H9 (cell line): ENCODE measurements around the gene DISP3. TPM values are rescaled to one million over a fixed set of nuclear protein-coding genes. Genes with fewer than 3 reads are reported as not detected.

Source experiments
- DNase-seq: peaks from one replicate; pipeline ENCODE4 v3.0.0-alpha.2; 2017
- H2AFZ ChIP-seq: one replicate; pipeline ENCODE4 v1.6.1; 2013; ENCODE audit warnings: mild to moderate bottlenecking, low read length, control low read depth, moderate library complexity
- H2AK5ac ChIP-seq: 2 replicates; pipeline ENCODE4 v1.6.1; 2013; ENCODE audit warnings: low read length, control low read depth, mixed read lengths; ENCODE audit not compliant: insufficient read length
- H2BK120ac ChIP-seq: one replicate; pipeline ENCODE4 v1.6.1; 2013; ENCODE audit warnings: low read depth, mild to moderate bottlenecking, low read length, control low read depth, inconsistent platforms; ENCODE audit not compliant: poor library complexity, severe bottlenecking
- H2BK12ac ChIP-seq: 2 replicates; pipeline ENCODE4 v1.6.1; 2013; ENCODE audit warnings: low read length, control low read depth, mixed read lengths, low read depth; ENCODE audit not compliant: insufficient read length
- H2BK15ac ChIP-seq: 2 replicates; pipeline ENCODE4 v1.6.1; 2013; ENCODE audit warnings: low read depth, low read length, control low read depth
- H2BK20ac ChIP-seq: one replicate; pipeline ENCODE4 v1.6.1; 2013; ENCODE audit warnings: low read depth, mild to moderate bottlenecking, low read length, control low read depth, inconsistent platforms; ENCODE audit not compliant: poor library complexity, severe bottlenecking
- H2BK5ac ChIP-seq: 2 replicates; pipeline ENCODE4 v1.6.1; 2013; ENCODE audit warnings: low read length, control low read depth, mixed read lengths; ENCODE audit not compliant: insufficient read length
- H3K14ac ChIP-seq: 2 replicates; pipeline ENCODE4 v1.6.1; 2013; ENCODE audit warnings: low read length, control low read depth; ENCODE audit not compliant: insufficient read depth
- H3K18ac ChIP-seq: 2 replicates; pipeline ENCODE4 v1.6.1; 2013; ENCODE audit warnings: low read depth, mild to moderate bottlenecking, mixed read lengths, low read length, control low read depth; ENCODE audit not compliant: insufficient read length
- H3K23ac ChIP-seq: 2 replicates; pipeline ENCODE4 v1.6.1; 2013; ENCODE audit warnings: low read length, control low read depth, mixed read lengths, low read depth; ENCODE audit not compliant: insufficient read length
- H3K23me2 ChIP-seq: 2 replicates; pipeline ENCODE4 v1.6.1; 2013; ENCODE audit warnings: low read depth, mild to moderate bottlenecking, mixed read lengths, low read length, control low read depth; ENCODE audit not compliant: insufficient read length, poor library complexity, severe bottlenecking
- H3K27ac ChIP-seq: 2 replicates; pipeline ENCODE4 v1.5.1; 2013; ENCODE audit warnings: low read length, control low read depth, mixed read lengths, low read depth; ENCODE audit not compliant: insufficient read length
- H3K27me3 ChIP-seq: 2 replicates; pipeline ENCODE4 v1.6.1; 2013; ENCODE audit warnings: low read length, control low read depth, inconsistent platforms; ENCODE audit not compliant: insufficient read depth
- H3K4ac ChIP-seq: 2 replicates; pipeline ENCODE4 v1.6.1; 2013; ENCODE audit warnings: low read depth, mild to moderate bottlenecking, control low read depth, inconsistent platforms, low read length, moderate library complexity
- H3K4me1 ChIP-seq: 2 replicates; pipeline ENCODE4 v1.6.1; 2013; ENCODE audit warnings: low read length, control low read depth, inconsistent platforms; ENCODE audit not compliant: insufficient read depth
- H3K4me2 ChIP-seq: 2 replicates; pipeline ENCODE4 v1.6.1; 2013; ENCODE audit warnings: low read length, control low read depth, mixed read lengths; ENCODE audit not compliant: insufficient read length, insufficient read depth
- H3K56ac ChIP-seq: 2 replicates; pipeline ENCODE4 v1.6.1; 2013; ENCODE audit warnings: low read depth, mild to moderate bottlenecking, mixed read lengths, low read length, control low read depth; ENCODE audit not compliant: insufficient read length
- H3K79me1 ChIP-seq: 2 replicates; pipeline ENCODE4 v1.6.1; 2013; ENCODE audit warnings: low read depth, mild to moderate bottlenecking, moderate library complexity, low read length, control low read depth, inconsistent platforms; ENCODE audit not compliant: insufficient read depth, poor library complexity, severe bottlenecking
- H3K79me2 ChIP-seq: 2 replicates; pipeline ENCODE4 v1.6.1; 2013; ENCODE audit warnings: low read length, control low read depth, inconsistent platforms; ENCODE audit not compliant: insufficient read depth
- H3K9ac ChIP-seq: 2 replicates; pipeline ENCODE4 v1.6.1; 2013; ENCODE audit warnings: low read length, control low read depth, mixed read lengths; ENCODE audit not compliant: insufficient read length; ENCODE audit errors: extremely low read depth
- H3K9me3 ChIP-seq: one replicate; pipeline ENCODE4 v1.6.1; 2013; ENCODE audit warnings: low read depth, low read length, inconsistent platforms; ENCODE audit not compliant: control insufficient read depth
- H3T11ph ChIP-seq: one replicate; pipeline ENCODE4 v1.6.1; 2013; ENCODE audit warnings: mild to moderate bottlenecking, low read length, control low read depth, inconsistent platforms
- H4K20me1 ChIP-seq: one replicate; pipeline ENCODE4 v1.6.1; 2013; ENCODE audit not compliant: control insufficient read depth, insufficient read length, insufficient read depth
- H4K5ac ChIP-seq: 2 replicates; pipeline ENCODE4 v1.6.1; 2013; ENCODE audit warnings: low read depth, mild to moderate bottlenecking, mixed read lengths, low read length, control low read depth; ENCODE audit not compliant: insufficient read length
- H4K8ac ChIP-seq: replicated peaks from 2 replicates; pipeline ENCODE4 v1.6.1; 2013; ENCODE audit warnings: low read length, control low read depth, mixed read lengths, low read depth; ENCODE audit not compliant: insufficient read length
- H4K91ac ChIP-seq: 2 replicates; pipeline ENCODE4 v1.6.1; 2013; ENCODE audit warnings: low read depth, mild to moderate bottlenecking, moderate library complexity, mixed read lengths, low read length, control low read depth; ENCODE audit not compliant: insufficient read length
- H3K27ac Mint-ChIP-seq, 3 experiments: 2 replicates in 2 of 3; 3 replicates in 1 of 3; pipeline ENCODE4 v1.8.0; 2020 to 2021; ENCODE audit warnings: mixed read lengths in 3 of 3, mild to moderate bottlenecking in 1 of 3, moderate library complexity in 1 of 3
- H3K27me3 Mint-ChIP-seq: 2 replicates; pipeline ENCODE4 v1.8.0; 2021; ENCODE audit warnings: low read depth, mild to moderate bottlenecking, moderate library complexity, mixed read lengths
- H3K36me3 Mint-ChIP-seq, 3 experiments: 2 replicates in 2 of 3; 3 replicates in 1 of 3; pipeline ENCODE4 v1.8.0; 2020 to 2021; ENCODE audit warnings: low read depth in 3 of 3, mixed read lengths in 3 of 3; ENCODE audit not compliant: insufficient read depth in 1 of 3
- H3K4me1 Mint-ChIP-seq, 2 experiments: 2 replicates each; pipeline ENCODE4 v1.8.0; 2020; ENCODE audit warnings: mixed read lengths in 2 of 2
- H3K4me3 Mint-ChIP-seq, 2 experiments: 2 replicates in 1 of 2; 3 replicates in 1 of 2; pipeline ENCODE4 v1.8.0; 2020 to 2021; ENCODE audit warnings: mild to moderate bottlenecking in 2 of 2, mixed read lengths in 2 of 2, moderate library complexity in 1 of 2
- H3K9me3 Mint-ChIP-seq, 2 experiments: 2 replicates in 1 of 2; 3 replicates in 1 of 2; pipeline ENCODE4 v1.8.0; 2020; ENCODE audit warnings: mild to moderate bottlenecking in 2 of 2, mixed read lengths in 2 of 2, moderate library complexity in 1 of 2
- CTCF ChIP-seq: fragments of 200-600 bp; sonication (generic); conservative IDR thresholded peaks from 3 replicates; pipeline ENCODE4 v1.8.0; 2021; ENCODE audit warnings: antibody characterized with exemption, mild to moderate bottlenecking
- WGBS: extraction: QIAGEN DNeasy Blood & Tissue Kit; methylation state at CpG from one replicate; pipeline ENCODE4 v1.1.7; 2013; ENCODE audit warnings: missing lambda C conversion rate, low lambda C conversion rate, mixed read lengths; ENCODE audit not compliant: insufficient read length; ENCODE audit errors: extremely low coverage; 5-methylcytosine and 5-hydroxymethylcytosine counted together
- total RNA-seq: library from RNA; stranded (reverse); gene quantifications from 2 replicates; pipeline ENCODE4 v1.2.1, GENCODE V29; 2021

The DISP3 gene
- total RNA-seq, 1 experiment from 2014 or later, result 3.5 TPM

- no peak overlapping the region for H2BK120ac ChIP-seq
- Mint-ChIP-seq H3K36me3 (peaks cover 65 to 80% (median 74%) of the 10 kb centered on the region in 3 experiments), H3K27ac (no peak overlapping the region), H3K4me1 (peaks cover 11 to 14% of the 10 kb centered on the region in 2 experiments), H3K27me3 (no peaks in the 10 kb centered on the region), H3K4me3 (no peak overlapping the region), H3K9me3 (peaks cover 39 to 40% of the 10 kb centered on the region in 2 experiments)
- DNase-seq, result no peak
- H3K18ac ChIP-seq, result no peak overlapping the region
- H3K23ac ChIP-seq, result no peak overlapping the region
- no peak overlapping the region for H2BK5ac ChIP-seq
- no peak overlapping the region for H4K8ac ChIP-seq
- H3K79me1 ChIP-seq, result no peaks in the 10 kb centered on the region
- no peak for TF ChIP-seq CTCF
- no peaks in the 10 kb centered on the region for H3K27me3 ChIP-seq
- H3K27ac ChIP-seq, result no peak overlapping the region
- H3K23me2 ChIP-seq, result no peaks in the 10 kb centered on the region
- WGBS, result no CpG with 5 or more reads among the region's 3 CpGs
- H3T11ph ChIP-seq, result no peak overlapping the region
- H3K9me3 ChIP-seq, result no peaks in the 10 kb centered on the region
- H3K79me2 ChIP-seq, result no peaks in the 10 kb centered on the region
- no peak overlapping the region for H3K9ac ChIP-seq
- H2AFZ ChIP-seq, result no peak overlapping the region
- no peak overlapping the region for H2AK5ac ChIP-seq
- no peaks in the 10 kb centered on the region; the same call in 1 of the 2 replicates for H3K4me1 ChIP-seq
- H2BK15ac ChIP-seq, result no peak overlapping the region
- H2BK12ac ChIP-seq, result no peak overlapping the region
- H4K91ac ChIP-seq, result no peak overlapping the region
- no peak overlapping the region for H4K5ac ChIP-seq
- no peak overlapping the region for H2BK20ac ChIP-seq
- no peak overlapping the region for H3K56ac ChIP-seq
- H3K14ac ChIP-seq, result no peak overlapping the region
- H3K4me2 ChIP-seq, result no peak overlapping the region
- no peak overlapping the region for H3K4ac ChIP-seq
- no peaks in the 10 kb centered on the region for H4K20me1 ChIP-seq
These were observed 25.6 kb downstream of the DISP3 start for GRCh38 chr1:11504599-11504998.
